KBM-7 (cell line): ENCODE data around the gene NFASC.

Experiments
- DNase-seq: peaks from one replicate; pipeline ENCODE4 v3.0.0-alpha.2; 2015
- in situ Hi-C: fragments of 300-500 bp; cut with MboI; formaldehyde crosslinking; loops from 2 replicates; pipeline ENCODE4 v1.14.3; 2020; ENCODE audit warnings: low sequenced_read_pairs, low pct_unique_long_range_greater_than_20kb, mixed read lengths

Gene NFASC

DNA sequence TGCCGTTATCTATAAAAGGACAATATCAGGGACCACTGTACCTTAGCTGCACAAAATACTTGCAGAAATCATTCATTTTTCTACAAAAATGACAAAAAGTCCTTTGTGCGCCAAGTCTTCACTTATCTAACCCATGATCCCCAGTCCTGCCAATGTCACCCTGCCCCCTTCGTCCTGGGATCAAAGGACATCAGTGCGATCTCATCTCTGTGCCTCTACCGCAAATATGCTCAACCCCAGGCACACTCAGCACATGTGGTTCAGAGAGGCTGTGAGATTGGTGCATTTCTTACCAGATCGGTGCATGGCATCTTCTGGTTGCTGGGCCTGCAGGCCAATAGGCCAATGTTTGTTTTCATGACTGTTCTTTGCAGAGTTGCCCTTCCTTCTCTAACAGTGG, 72.8 kb downstream of the NFASC start:
- DNase-seq = no peak
- in situ Hi-C loops = no loop called here

DNA sequence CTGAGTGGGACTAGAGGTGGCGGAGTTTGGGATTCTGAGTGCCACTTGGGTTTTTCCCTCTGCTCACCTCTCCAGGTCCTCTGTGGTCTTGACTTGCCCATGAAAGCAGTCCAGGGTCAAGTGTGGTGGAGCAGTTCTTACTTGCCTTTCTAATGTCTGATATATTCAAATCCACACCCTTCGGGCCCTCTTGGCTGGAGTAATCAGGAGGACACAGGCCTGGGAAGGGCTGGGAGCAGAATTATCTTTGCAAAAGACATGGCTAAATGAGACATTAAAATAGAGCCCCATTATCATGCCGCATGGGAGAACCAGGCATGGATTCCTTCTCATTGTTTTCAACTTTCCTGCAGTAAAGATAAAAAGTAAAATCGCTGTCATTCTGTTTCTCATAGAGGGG, 74.0 kb downstream of the NFASC start:
- in situ Hi-C loops = no loop called here
- DNase-seq = no peak

- in situ Hi-C loops = no loop called here
- DNase-seq = no peak
Observed at GRCh38 chr1:204945565-204945977, 74.9 kb downstream of the NFASC start.

GRCh38 chr1:204946640-204947039, 76.0 kb downstream of the NFASC start:
- DNase-seq = no peak
- in situ Hi-C loops = no loop called here

DNA sequence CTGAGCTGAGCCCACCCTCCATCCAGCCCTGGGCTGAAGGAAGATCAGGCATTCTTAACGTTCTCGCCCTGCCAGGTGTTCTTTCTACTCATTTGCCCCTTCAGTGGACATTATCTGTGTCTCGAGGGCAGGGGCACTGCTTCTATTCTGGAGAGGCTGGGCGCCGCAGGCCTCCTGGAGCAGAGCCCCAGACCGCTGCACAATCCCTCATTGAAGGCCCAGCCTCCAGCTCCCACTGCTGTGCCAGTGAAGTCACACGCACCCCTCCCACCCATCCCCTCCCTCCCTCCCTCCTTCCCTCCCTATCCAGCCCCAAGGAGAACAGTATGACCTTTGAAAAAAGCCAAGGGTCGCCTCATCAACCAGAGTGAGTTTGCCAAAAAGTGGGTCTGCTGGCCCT, 76.7 kb downstream of the NFASC start:
- in situ Hi-C loops = no loop called here
- DNase-seq = no peak

DNA sequence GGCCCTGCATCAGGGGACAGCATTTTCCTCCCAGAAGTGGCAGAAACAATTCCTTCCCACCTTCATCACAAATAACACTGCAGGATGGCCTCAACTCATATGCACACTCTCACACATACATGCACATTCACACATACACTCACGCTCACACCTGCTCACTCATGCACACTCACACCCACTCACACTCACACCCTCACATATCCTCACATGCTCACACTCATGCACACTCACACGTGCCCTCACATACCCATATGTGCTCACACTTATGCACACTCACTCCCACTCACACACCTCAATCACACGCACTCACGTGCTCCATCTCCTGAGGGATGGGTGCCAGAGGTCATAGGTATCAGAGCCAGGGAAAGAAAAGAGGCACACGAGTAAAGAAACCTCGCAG, 77.1 kb downstream of the NFASC start:
- no peak for DNase-seq
- in situ Hi-C loops = no loop called here

DNA sequence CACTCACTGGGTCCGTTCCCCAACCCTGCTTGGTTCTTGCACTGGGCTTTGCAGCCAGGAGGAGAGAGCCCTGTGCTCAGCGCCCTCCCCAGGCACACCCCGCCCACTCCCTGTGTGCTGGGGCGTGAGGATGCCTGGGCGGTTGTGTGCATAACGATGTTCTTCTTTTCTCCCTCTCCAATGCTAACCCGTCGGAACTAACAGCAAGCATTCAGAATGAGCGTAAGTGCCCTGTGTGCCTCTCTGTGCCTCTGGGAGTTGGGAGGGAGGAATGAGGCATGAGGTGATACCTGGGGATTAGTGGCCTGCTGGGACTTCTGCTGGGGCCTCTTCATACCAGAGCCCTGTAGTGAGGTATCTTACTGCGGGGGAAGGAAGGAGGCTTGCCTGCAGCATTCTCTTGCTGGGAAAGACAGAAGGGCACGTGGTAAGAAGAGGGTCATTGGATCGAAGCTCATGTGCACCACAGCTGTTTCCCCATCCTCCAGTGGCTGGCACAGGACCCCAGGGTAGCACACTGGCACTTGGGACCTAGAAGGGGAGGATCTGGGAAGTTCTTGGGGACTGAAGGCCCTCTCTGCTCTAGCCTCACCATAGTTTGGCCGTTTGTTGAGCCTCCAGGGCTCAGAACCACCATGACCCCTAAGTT, 79.8 kb downstream of the NFASC start:
- in situ Hi-C loops = no loop called here

GRCh38 chr1:204958317-204959307, 88.0 kb downstream of the NFASC start:
- in situ Hi-C loops = no loop called here

More for the DNA sequence above, 79.8 kb downstream of the NFASC start:
- DNase-seq = no peak

GRCh38 chr1:204959374-204959773, 88.7 kb downstream of the NFASC start:
- in situ Hi-C loops = no loop called here
- no peak for DNase-seq

More at GRCh38 chr1:204958317-204959307, 88.0 kb downstream of the NFASC start:
- no peak for DNase-seq

DNA sequence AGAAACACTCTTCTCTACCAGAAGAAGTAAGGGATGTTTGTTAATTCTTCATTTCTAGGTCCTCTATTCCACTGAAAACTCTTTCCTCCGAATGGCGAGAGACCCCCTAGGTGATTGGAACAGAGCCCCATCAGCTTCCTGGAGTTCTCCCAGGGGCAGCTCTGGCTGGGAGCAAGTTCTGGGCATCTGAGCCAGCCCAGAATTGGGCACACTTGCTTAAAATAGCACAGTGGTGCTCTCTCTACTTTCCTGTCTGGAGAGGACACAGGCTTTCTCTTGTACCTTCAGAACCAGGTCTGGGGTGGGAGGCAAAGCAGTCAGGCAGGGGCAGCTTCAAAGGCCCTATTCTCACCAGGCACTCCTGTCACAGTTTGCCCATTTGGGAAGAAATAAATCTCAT, 89.2 kb downstream of the NFASC start:
- DNase-seq = no peak
- in situ Hi-C loops = no loop called here

- DNase-seq = no peak
- in situ Hi-C loops = no loop called here
Observed at GRCh38 chr1:204960306-204961125, 89.9 kb downstream of the NFASC start.

DNA sequence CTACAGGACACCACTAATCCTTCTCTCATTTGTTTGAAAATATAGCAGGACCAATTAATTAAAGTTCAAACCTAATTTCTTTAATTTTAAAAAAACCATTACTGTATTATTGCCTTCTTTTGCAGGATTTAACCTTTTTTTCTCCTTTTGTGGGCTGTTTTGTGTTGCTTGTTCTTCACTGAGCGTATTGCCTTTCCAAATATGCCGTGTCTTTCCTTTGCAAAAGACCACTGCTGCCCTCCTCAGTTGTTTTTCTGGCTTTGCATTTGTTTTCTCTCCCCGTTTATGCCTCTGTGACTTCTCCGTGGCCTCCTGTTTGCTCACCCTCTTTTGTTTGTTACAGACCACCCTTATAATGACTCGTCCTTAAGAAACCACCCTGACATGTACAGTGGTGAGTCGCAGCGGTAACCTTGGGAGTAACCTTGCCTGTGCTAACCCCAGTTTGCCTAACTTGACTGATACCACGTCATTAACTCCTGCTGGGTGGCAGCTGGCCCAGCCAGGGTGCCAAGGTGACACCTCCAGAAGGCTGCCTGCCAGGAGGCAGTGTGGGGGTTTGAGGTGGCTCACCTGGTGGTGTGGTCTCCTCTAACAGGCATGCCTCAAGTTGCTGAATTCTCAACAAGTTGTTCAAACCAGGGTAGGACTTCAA, 91.2 kb downstream of the NFASC start:
- in situ Hi-C loops = no loop called here
- DNase-seq = no peak

DNA sequence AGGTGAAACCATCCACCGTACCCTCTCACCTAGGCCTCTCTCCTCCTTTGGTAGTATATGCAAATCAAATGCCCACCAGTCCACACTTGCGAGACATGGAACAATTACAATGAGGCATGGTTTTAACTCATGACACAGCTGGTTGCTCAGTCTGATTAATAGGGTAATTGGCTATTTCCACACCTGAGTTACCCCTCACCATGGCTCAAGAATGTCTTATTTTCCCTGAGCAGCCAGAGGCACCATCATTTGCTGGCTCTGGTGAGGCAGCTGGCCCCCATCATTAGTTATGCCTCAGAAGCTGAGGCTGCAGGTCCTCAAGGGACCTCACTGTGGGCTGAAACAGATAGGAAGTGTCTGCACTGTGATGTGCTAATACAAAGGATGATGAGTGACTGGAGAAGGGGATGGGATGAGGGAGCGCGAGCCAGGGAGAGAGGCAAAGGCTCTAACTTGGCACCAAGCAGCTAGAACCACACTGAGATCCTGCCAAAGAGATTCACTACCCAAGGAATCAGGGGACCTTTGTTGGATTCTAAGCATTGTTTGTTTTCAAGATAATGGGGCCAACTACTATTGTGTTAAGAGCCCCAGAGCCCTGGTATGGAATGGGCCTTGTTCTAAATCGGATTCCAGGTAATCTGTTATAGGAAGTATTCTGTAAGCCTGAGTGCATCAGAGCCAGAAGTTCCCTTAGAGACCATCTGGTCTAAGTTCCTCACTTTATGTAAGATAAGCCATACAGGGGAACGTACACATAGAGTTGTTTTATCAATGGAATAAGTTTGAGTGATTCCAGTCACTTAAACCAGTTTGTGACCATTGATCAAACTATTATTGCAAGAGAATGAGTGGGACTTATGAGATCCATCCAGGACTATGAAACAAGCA, 92.3 kb downstream of the NFASC start:
- in situ Hi-C loops = no loop called here
- DNase-seq = no peak

GRCh38 chr1:204967451-204967850, 96.8 kb downstream of the NFASC start:
- DNase-seq = no peak
- in situ Hi-C loops = no loop called here

DNA sequence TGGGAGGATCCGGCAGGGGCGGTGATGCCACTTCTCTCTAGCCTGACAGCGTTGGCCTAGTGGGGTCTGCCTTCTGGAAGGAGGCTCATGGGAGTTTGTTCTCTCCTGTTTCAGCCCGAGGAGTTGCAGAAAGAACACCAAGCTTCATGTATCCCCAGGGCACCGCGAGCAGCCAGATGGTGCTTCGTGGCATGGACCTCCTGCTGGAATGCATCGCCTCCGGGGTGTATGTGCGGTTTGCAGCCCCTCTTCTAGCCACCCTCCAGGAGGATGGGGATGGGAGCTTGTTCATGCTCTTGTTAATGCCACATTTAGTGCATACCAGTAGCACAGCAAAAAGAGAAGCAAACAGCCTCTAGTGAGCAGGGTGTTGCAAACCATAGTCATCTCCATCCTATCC, 97.5 kb downstream of the NFASC start:
- no peak for DNase-seq
- in situ Hi-C loops = no loop called here

GRCh38 chr1:204968951-204969350, 98.3 kb downstream of the NFASC start:
- no peak for DNase-seq
- in situ Hi-C loops = no loop called here

GRCh38 chr1:204970937-204971336, 100.3 kb downstream of the NFASC start:
- in situ Hi-C loops = no loop called here
- DNase-seq = no peak
